ENCODE measurements around the gene SRPK2.

GRCh38 chr7:105315357-105315756 is 73.4 kb downstream of the SRPK2 start:
- TF ChIP-seq CTCF (IDR thresholded peaks at IDR 0.05) = no peak
- TF ChIP-seq POLR2AphosphoS5 (IDR thresholded peaks at IDR 0.05; ENCODE audit: insufficient read depth in 1 of 2, low read depth in 1 of 2) = no peak
